ENCODE data around the gene SMIM5. TPM values are rescaled to one million over a fixed set of nuclear protein-coding genes. Genes with fewer than 3 reads are reported as not detected.

SMIM5 gene
- total and polyA plus RNA-seq, 7 donors: 0.82 to 29.6 (median 5.5) TPM

- WGBS, 2 donors: 80 to 85% methylated on average over 9 of the region's 9 CpGs
- intact Hi-C loops (cut with DNase I): no loop called here
- H3K4me1 ChIP-seq: no peaks in the 10 kb centered on the region
- DNase-seq: no peak
- no peak overlapping the region for H3K27ac ChIP-seq
- H3K36me3 ChIP-seq: no peaks in the 10 kb centered on the region
- TF ChIP-seq, protein P1, sequence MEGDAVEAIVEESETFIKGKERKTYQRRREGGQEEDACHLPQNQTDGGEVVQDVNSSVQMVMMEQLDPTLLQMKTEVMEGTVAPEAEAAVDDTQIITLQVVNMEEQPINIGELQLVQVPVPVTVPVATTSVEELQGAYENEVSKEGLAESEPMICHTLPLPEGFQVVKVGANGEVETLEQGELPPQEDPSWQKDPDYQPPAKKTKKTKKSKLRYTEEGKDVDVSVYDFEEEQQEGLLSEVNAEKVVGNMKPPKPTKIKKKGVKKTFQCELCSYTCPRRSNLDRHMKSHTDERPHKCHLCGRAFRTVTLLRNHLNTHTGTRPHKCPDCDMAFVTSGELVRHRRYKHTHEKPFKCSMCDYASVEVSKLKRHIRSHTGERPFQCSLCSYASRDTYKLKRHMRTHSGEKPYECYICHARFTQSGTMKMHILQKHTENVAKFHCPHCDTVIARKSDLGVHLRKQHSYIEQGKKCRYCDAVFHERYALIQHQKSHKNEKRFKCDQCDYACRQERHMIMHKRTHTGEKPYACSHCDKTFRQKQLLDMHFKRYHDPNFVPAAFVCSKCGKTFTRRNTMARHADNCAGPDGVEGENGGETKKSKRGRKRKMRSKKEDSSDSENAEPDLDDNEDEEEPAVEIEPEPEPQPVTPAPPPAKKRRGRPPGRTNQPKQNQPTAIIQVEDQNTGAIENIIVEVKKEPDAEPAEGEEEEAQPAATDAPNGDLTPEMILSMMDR (IDR thresholded peaks at IDR 0.05): no peak
- TF ChIP-seq POLR2AphosphoS5 (IDR thresholded peaks at IDR 0.05) (no peak), EP300 (IDR thresholded peaks at IDR 0.05) (no peak), POLR2A (IDR thresholded peaks at IDR 0.05) (no peak)
- no peak overlapping the region for H3K4me3 ChIP-seq
- H3K9me3 ChIP-seq: no peaks in the 10 kb centered on the region
- H3K27me3 ChIP-seq: no peaks in the 10 kb centered on the region
Observed at GRCh38 chr17:75603123-75603522, 30.1 kb upstream of the SMIM5 start.

DNA sequence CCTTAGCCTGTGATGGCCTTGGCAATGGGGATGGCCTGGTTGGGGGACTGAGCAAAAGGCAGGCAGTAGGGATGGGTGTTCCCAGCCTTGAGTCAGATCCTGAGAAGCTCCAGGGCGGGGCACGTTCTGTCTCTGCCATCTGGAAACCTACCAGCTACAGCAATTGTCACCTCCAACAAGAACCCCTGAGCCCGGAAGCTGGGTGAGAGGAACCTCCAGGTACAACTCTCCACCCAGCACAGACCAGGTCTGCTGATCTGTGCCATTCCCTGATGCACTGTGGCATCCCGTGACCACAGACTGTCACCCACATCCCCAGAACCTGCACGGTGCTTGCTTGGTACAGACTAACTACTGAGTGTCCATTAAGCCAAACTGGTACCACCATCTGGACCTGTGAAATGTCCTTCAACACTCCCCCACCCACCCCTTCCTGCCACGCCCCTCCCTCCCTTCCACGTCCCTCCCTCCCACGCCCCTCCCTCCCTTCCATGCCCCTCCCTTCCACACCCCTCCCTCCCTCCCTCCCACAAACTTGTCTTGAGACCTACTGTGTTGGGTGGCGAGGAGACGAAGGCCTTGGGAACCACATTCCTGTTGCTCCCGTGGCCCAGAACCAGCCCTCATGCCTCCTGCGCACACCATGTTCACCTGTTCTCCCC lies 29.1 kb upstream of the SMIM5 start:
- H3K27ac ChIP-seq: no peak overlapping the region
- H3K27me3 ChIP-seq: no peaks in the 10 kb centered on the region
- no peaks in the 10 kb centered on the region for H3K9me3 ChIP-seq
- 55 to 77% methylated on average over 12 of the region's 12 CpGs for WGBS, 2 donors
- no peaks in the 10 kb centered on the region for H3K36me3 ChIP-seq
- no peak overlapping the region for H3K4me3 ChIP-seq
- intact Hi-C loops (cut with DNase I): no loop called here
- TF ChIP-seq, protein P1 (IDR thresholded peaks at IDR 0.05): no peak
- no peak for TF ChIP-seq POLR2AphosphoS5 (IDR thresholded peaks at IDR 0.05)
- no peak for TF ChIP-seq EP300 (IDR thresholded peaks at IDR 0.05)
- TF ChIP-seq POLR2A (IDR thresholded peaks at IDR 0.05): no peak
- DNase-seq: peak; percentile 56
- H3K4me1 ChIP-seq: no peaks in the 10 kb centered on the region

DNA sequence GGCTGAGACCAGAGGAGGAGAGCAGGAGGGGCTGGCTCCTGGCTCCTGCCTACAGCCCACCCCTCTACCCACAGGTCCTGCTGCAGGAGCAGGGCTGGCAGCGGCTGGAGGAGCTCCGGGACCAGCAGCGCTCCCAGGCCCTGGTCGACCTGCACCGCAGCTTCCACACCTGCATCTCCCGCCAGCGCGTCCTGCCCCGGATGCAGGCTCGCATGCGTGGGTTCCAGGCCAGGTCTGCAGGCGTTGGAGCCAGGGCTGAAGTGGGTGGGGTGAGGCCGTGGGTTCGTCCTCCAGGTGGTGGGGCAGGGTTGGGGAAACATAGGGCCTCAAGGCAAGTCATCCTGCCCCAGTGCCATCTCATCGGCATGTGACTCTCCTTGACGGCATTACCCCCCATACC lies 27.4 kb upstream of the SMIM5 start:
- 89 to 90% methylated on average over 16 of the region's 16 CpGs for WGBS, 2 donors
- Histone ChIP-seq H3K36me3 (peaks cover 0 to 12% (median 2%) of the 10 kb centered on the region in 4 donors), H3K4me1 (no peaks in the 10 kb centered on the region), H3K9me3 (no peaks in the 10 kb centered on the region), H3K4me3 (no peak overlapping the region), H3K27me3 (no peaks in the 10 kb centered on the region), H3K27ac (no peak overlapping the region)
- intact Hi-C loops (cut with DNase I): no loop called here
- TF ChIP-seq POLR2AphosphoS5 (IDR thresholded peaks at IDR 0.05) (no peak), EP300 (IDR thresholded peaks at IDR 0.05) (no peak), POLR2A (IDR thresholded peaks at IDR 0.05) (no peak)
- TF ChIP-seq, protein P1 (IDR thresholded peaks at IDR 0.05): no peak
- no peak for DNase-seq

DNA sequence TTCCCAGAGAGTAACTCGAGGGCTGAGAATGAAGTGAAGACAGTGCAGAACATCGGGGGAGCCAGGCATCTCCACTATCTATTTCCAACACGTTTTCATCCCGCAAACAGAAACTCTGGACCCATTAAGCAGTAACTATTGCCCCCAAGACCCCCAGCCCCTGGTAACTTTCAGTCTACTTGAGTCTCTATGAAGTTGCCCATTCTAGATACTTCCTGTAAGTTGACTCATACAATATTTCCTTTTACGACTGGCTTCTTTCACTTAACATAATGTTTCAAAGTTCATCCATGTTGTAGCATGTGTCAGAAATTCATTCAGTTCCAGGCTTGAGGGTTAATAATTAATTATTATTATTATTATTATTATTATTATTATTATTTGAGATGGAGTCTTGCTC lies 26.1 kb upstream of the SMIM5 start:
- Histone ChIP-seq H3K27me3 (no peaks in the 10 kb centered on the region), H3K4me1 (no peaks in the 10 kb centered on the region), H3K27ac (no peak overlapping the region), H3K36me3 (peaks cover 0 to 21% (median 5%) of the 10 kb centered on the region in 4 donors), H3K9me3 (no peaks in the 10 kb centered on the region), H3K4me3 (no peak overlapping the region)
- 77 to 88% methylated on average over 5 of the region's 5 CpGs for WGBS, 2 donors
- DNase-seq: no peak
- intact Hi-C loops (cut with DNase I): no loop called here
- no peak for TF ChIP-seq POLR2AphosphoS5 (IDR thresholded peaks at IDR 0.05)
- TF ChIP-seq POLR2A (IDR thresholded peaks at IDR 0.05): no peak
- TF ChIP-seq EP300 (IDR thresholded peaks at IDR 0.05): no peak
- TF ChIP-seq, protein P1 (IDR thresholded peaks at IDR 0.05): no peak
